PFSK-1 (cell line): ENCODE data around the gene EML1.

ENCODE experiments used
- FOXP2 ChIP-seq: optimal IDR thresholded peaks from 2 replicates; pipeline ENCODE3; 2011; ENCODE audit warnings: borderline replicate concordance, control low read depth, inconsistent platforms; ENCODE audit not compliant: insufficient read depth; ENCODE audit errors: extremely low read length, extremely low read depth
- POLR2AphosphoS5 ChIP-seq: IDR thresholded peaks from 2 replicates; pipeline ENCODE4 v1.6.1; 2012; ENCODE audit warnings: low read depth, mild to moderate bottlenecking, control low read depth, low read length, moderate library complexity
- SIN3A ChIP-seq: IDR thresholded peaks from 2 replicates; pipeline ENCODE4 v1.6.1; 2012; ENCODE audit warnings: mild to moderate bottlenecking, low read length, moderate library complexity, borderline replicate concordance; ENCODE audit not compliant: insufficient read depth
- TAF1 ChIP-seq: IDR thresholded peaks from 2 replicates; pipeline ENCODE4 v1.6.1; 2012; ENCODE audit warnings: low read length, control low read depth, borderline replicate concordance; ENCODE audit not compliant: insufficient read depth
- TF ChIP-seq, protein P1 (sequence below), 2 experiments: IDR thresholded peaks; 2 replicates each; pipeline versions ENCODE4 v1.6.1 to v1.8.0; 2011 to 2012; ENCODE audit warnings: low read depth in 2 of 2, low read length in 2 of 2, control low read depth in 1 of 2, inconsistent platforms in 1 of 2, mild to moderate bottlenecking in 1 of 2, moderate library complexity in 1 of 2; ENCODE audit not compliant: insufficient read depth in 1 of 2

DNA sequence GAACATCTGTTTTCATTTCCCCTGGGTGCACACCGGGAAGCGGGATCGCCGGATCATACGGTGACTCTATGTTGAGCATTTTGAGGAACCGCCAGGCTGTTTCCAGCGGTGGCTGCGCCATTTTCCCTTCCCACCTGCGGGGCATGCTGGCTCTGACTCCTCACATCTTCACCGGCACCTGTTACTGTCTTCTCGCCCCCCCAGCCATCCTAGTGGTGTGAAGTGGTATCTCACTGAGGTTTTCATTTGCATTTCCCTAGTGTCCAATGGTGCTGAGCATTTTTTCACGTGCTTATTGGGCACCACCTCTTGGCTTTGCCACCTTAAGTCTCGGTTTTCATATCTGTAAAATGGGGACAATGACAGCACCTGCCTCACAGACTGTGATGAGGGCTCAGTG lies 44.1 kb upstream of the EML1 start:
- TF ChIP-seq POLR2AphosphoS5 (no peak), TAF1 (no peak), SIN3A (no peak), FOXP2 (no peak)
- TF ChIP-seq, protein P1, sequence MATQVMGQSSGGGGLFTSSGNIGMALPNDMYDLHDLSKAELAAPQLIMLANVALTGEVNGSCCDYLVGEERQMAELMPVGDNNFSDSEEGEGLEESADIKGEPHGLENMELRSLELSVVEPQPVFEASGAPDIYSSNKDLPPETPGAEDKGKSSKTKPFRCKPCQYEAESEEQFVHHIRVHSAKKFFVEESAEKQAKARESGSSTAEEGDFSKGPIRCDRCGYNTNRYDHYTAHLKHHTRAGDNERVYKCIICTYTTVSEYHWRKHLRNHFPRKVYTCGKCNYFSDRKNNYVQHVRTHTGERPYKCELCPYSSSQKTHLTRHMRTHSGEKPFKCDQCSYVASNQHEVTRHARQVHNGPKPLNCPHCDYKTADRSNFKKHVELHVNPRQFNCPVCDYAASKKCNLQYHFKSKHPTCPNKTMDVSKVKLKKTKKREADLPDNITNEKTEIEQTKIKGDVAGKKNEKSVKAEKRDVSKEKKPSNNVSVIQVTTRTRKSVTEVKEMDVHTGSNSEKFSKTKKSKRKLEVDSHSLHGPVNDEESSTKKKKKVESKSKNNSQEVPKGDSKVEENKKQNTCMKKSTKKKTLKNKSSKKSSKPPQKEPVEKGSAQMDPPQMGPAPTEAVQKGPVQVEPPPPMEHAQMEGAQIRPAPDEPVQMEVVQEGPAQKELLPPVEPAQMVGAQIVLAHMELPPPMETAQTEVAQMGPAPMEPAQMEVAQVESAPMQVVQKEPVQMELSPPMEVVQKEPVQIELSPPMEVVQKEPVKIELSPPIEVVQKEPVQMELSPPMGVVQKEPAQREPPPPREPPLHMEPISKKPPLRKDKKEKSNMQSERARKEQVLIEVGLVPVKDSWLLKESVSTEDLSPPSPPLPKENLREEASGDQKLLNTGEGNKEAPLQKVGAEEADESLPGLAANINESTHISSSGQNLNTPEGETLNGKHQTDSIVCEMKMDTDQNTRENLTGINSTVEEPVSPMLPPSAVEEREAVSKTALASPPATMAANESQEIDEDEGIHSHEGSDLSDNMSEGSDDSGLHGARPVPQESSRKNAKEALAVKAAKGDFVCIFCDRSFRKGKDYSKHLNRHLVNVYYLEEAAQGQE (IDR thresholded peaks at IDR 0.05; ENCODE audit: insufficient read depth in 1 of 2, low read depth in 2 of 2, low read length in 2 of 2) = no peak
